Activated T-cell treated with anti-CD3 and anti-CD28 coated beads, Interleukin-2, amount 50 U/mL, for 48 hours (primary cell): ENCODE data around the gene PRKD3.

ENCODE experiments used
- DNase-seq, 2 experiments: peaks; one replicate each; pipeline ENCODE4 v3.0.0-alpha.2; 2020

The PRKD3 gene

GRCh38 chr2:37342591-37343220 is 18.1 kb upstream of the PRKD3 start:
- DNase-seq: no peak

- DNase-seq: no peak
Measured at GRCh38 chr2:37340637-37341036, 16.0 kb upstream of the PRKD3 start.

GRCh38 chr2:37338933-37339332 is 14.3 kb upstream of the PRKD3 start:
- no peak for DNase-seq

- DNase-seq: no peak
Measured at GRCh38 chr2:37337620-37338280, 13.1 kb upstream of the PRKD3 start.

GRCh38 chr2:37335604-37336003 is 11.0 kb upstream of the PRKD3 start:
- no peak for DNase-seq

GRCh38 chr2:37333256-37333655 is 8.6 kb upstream of the PRKD3 start:
- DNase-seq: no peak

- DNase-seq: no peak
Measured at GRCh38 chr2:37332560-37332959, 7.9 kb upstream of the PRKD3 start.

GRCh38 chr2:37330681-37331080 is 6.0 kb upstream of the PRKD3 start:
- DNase-seq: no peak

- no peak for DNase-seq
Measured at GRCh38 chr2:37326866-37327634, 2.4 kb upstream of the PRKD3 start.

- DNase-seq: no peak
Measured at GRCh38 chr2:37326285-37326684, 1.7 kb upstream of the PRKD3 start.

GRCh38 chr2:37325625-37326071 is 1.0 kb upstream of the PRKD3 start:
- no peak for DNase-seq

GRCh38 chr2:37324536-37324785 is 172 bp downstream of the PRKD3 start:
- DNase-seq: no peak

GRCh38 chr2:37323781-37324535 is 675 bp downstream of the PRKD3 start:
- DNase-seq: peak; percentile 58 to 62

GRCh38 chr2:37323176-37323780 is 1.4 kb downstream of the PRKD3 start:
- DNase-seq: no peak

- DNase-seq: no peak
Measured at GRCh38 chr2:37322368-37322767, 2.3 kb downstream of the PRKD3 start.

GRCh38 chr2:37321029-37321682 is 3.5 kb downstream of the PRKD3 start:
- no peak for DNase-seq

GRCh38 chr2:37319754-37320609 is 4.7 kb downstream of the PRKD3 start:
- no peak for DNase-seq

GRCh38 chr2:37318401-37318800 is 6.2 kb downstream of the PRKD3 start:
- DNase-seq: no peak

GRCh38 chr2:37317746-37318145 is 6.9 kb downstream of the PRKD3 start:
- no peak for DNase-seq

GRCh38 chr2:37316181-37316580 is 8.5 kb downstream of the PRKD3 start:
- no peak for DNase-seq

GRCh38 chr2:37315364-37315763 is 9.3 kb downstream of the PRKD3 start:
- DNase-seq: no peak

- no peak for DNase-seq
Measured at GRCh38 chr2:37307500-37307899, 17.1 kb downstream of the PRKD3 start.
